GM21526 (cell line): Measurements from ENCODE around the gene OR6K2.

Experiments
- ATAC-seq: cut with Tn5 transposase; IDR thresholded peaks from one replicate; pipeline ENCODE4 v1.9.1; 2021; ENCODE audit warnings: moderate library complexity; ENCODE audit not compliant: unreplicated experiment, low FRiP score

The OR6K2 gene

DNA sequence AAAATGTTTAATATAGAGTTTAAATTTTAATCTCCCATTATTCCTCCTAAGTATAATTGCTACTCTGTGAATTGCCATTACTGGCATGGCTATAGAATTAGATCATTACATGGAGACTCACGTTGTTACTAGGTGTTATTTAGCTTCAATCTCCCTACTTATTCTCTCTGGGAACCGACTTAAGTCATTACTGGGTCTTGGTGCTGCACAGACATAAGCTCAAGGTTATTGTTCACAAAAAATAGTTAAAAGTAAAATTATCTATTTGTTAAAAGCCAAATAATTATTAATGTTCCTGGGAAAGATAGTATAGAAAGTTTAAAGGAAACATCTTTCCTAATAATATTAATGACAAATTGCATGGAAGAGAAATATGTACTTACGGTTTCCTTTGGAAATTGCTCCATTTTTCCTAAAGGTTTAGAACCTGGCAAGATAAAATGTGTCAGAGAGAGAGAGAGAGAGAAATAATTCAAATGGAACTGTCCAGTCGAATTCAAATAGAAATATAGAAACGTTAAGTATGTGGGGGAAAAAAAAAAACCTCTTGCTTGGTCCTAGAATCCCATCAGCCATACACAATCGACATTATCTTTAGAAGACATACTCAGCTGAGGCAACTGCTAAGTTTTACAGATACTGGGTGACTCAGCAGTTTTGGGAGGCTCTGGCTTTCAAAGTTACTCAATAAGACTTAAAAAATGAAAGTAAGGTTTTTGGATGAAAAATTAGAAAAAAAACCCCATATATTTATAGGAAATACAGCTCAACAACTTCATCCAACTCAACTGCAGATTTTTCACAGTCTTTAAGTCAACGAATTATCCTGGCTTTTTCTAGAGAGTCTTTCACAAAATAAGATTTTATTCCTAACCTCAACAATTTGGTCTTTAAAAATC lies 14.1 kb downstream of the OR6K2 start, which contains the start of gene SPTA1:
Gene SPTA1 (minus strand): TSS at position 605 of the 899 bp plus-strand sequence. CDS start 198 bp downstream, at position 407.
- no peak for ATAC-seq

- no peak for ATAC-seq
Measured at GRCh38 chr1:158685085-158685484, 15.4 kb downstream of the OR6K2 start.

DNA sequence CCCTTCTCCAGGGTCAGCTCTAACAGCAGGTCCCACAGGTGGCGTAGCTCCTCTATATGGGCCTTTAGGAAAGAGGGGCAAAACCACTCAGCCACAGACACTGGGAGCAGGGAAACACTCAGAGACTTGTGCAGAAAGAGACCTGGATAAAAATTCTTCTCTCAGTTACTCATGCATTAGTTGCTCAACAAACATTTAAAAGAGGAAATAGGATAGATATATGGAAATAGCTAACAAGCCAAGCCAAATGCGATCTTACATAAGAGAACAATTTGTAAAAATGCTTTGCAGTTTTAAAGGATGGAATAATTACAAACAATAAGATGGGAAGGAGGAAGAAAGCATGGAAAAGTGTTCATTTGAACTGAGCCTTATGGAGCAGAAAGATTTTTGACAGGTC lies 18.8 kb downstream of the OR6K2 start:
- no peak for ATAC-seq

DNA sequence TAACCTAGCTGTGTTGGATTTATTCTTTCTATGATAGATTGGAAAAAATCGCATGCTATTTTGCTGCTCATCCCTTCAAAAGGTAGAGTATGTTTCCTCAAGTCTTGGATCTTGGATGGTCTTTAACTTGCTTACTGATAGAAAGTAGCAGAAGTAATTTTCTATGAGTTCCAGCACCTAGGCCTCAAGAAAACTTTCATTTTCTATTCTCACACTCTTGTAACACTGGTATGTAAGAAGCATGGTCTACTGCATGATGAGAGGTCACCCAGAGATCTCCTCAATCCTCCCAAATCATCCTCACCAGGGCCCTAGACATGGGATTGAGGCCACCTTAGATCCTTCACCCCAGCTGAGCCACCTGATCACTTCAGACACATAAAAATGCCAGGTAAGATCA lies 21.2 kb downstream of the OR6K2 start:
- no peak for ATAC-seq

DNA sequence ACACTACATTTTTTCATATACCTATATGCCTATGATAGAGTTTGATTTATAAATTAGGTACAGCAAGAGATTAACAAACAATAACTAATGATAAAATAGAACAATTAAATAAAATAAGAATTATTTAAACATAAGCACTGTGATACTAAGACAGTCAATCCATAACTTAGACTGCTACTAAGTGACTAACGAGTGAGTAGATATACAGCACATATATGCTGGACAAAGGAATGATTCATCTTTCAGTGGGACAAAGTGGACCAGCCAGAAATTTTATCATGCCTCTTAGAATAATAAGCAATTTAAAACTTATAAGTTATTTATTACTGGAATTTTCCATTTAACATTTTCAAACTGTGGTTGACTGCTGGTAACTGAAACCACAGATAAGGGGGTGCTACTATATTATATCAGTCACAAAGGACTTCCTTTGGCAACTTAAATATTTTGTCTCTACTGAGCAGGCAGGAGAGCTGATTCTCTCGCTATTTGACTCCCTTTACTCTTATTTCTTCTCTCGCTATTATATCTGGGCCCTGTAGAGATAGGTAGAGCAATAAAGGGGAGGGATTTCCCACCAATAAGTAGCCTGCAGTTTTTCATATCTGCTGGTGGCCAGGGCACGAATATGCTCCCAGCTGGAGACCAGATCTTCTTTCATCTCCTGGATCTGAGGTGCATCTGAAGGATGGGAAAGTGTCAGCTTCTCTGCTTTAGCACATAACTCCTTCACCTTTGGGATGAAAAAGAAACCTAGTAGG lies 24.7 kb downstream of the OR6K2 start:
- ATAC-seq, result no peak

GRCh38 chr1:158674302-158674701 lies 26.1 kb downstream of the OR6K2 start:
- ATAC-seq, result no peak

DNA sequence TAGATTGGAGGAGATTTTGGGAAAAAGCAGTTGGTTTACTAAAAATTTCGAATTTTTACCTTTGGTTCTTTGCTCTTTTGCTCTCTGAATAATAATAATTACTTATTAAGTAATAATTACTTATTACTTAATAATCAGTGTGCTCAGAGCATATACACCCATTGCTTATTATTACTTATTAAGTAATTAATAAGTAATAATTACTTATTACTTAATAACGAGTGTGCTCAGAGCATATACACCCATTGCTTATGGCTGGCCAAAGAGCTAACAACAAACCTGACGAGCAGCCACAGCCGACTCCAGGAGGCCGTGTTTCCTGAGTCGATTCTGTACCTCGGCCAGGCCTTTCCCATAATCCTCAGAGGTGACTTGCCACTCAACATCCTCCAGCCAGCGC lies 34.4 kb downstream of the OR6K2 start:
- no peak for ATAC-seq

DNA sequence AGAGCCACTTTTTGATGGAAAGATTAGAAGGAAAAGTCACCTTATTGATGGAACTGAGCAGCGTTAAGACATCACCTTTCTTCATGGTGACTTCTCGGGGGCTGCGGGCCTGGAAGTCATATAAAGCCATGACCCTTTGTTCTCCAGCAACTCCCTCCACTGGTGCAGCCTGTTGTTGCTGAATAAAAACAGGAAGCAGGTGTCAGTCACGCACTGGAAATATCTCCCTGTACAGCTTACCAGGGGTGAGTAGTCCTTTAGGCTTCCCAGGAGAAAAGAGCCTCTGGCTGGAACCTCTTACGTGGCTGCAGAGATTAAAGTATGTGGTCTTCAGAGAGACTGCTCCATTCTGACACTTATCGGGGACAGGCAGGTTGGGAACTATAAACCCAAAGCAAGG lies 45.9 kb downstream of the OR6K2 start:
- no peak for ATAC-seq

DNA sequence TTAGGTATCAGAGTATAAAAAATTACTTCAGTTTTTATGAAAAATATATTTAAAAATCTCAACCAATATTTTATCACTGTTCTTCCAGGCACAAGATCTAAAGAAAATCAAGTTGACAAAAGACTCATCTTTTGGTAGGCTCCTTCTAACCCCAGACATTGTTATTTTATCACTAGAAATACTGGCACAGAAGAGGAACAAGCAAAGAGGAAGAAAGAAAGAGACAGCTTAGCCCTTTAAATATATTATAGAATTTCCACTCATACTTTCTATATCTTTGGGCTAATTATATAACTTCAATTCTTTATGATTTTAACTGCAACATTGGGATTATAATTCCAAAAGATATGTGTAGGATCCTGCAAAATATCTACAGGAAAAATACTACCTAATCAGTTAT lies 46.4 kb downstream of the OR6K2 start:
- no peak for ATAC-seq

- no peak for ATAC-seq
Measured at GRCh38 chr1:158652721-158653334, 47.6 kb downstream of the OR6K2 start.
